Measurements from ENCODE around the gene CUL4A. TPM values are rescaled to one million over a fixed set of nuclear protein-coding genes. Genes with fewer than 3 reads are reported as not detected.
A peak's percentile ranks its signal among the peaks of the same experiment; 100 is the strongest.

Gene CUL4A
- total and polyA plus RNA-seq, 9 of the 15 experiments (the other 6 are each of a cell fraction or from before 2014, with no cell fraction given) = 21.1 to 92.0 (median 63.2) TPM

DNA sequence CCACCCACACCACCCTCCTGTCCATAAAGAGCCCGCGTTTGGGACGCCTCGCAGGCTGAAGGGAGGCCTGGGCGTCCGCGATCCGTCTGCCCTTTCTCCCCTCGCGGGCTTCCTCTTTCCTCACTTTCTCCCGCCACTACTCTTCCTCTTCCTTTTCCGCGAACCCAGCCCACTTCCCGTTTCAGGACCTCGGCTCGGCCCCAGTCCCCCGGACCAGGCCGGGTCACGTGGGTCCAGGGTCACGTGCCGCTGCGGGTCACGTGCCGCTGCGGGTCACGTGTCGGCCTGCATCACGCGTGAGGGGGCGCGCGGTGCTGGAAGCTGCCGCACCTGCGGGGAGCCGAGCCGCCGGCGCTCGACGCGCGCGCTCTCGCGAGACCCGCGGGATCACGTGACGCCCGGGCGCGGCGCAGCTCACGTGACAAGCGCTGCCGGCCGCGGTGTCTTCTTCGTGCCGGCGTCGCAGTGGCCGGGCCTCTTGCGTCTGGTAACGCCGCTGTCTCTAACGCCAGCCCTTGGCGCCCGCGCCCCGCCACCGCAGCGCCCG, 87.5 kb downstream of the CUL4A start, which contains the start of gene LAMP1 (continued):
- TF ChIP-seq CTBP1 (IDR thresholded peaks at IDR 0.05; ENCODE audit: borderline replicate concordance) (peak; percentile 94; the same call in 1 of the 2 replicates), HNRNPLL (IDR thresholded peaks at IDR 0.05; ENCODE audit: low read depth, low read length, poor library complexity, severe bottlenecking) (peak; percentile 37), MTA1 (IDR thresholded peaks at IDR 0.05; ENCODE audit: borderline replicate concordance) (peak; percentile 77), NFXL1 (CRISPR knock-in tag; IDR thresholded peaks at IDR 0.05) (no peak), NCOA2 (IDR thresholded peaks at IDR 0.05; ENCODE audit: partially characterized antibody in 2 of 2) (no peak), PPARD (CRISPR knock-in tag; IDR thresholded peaks at IDR 0.05) (no peak), ZNF212 (CRISPR knock-in tag; IDR thresholded peaks at IDR 0.05) (no peak), RBM22 (IDR thresholded peaks at IDR 0.05; ENCODE audit: low read depth, low read length, poor library complexity, severe bottlenecking) (no peak), ZNF75A (CRISPR knock-in tag; IDR thresholded peaks at IDR 0.05) (no peak), ZNF224 (CRISPR knock-in tag; IDR thresholded peaks at IDR 0.05) (peak; percentile 87; the same call in 1 of the 2 replicates), ZBED1 (IDR thresholded peaks at IDR 0.05) (no peak), TCF7L2 (IDR thresholded peaks at IDR 0.05; ENCODE audit: low read depth, low read length) (no peak), TAF1 (IDR thresholded peaks at IDR 0.05; ENCODE audit: control insufficient read depth, extremely low read depth, insufficient read depth, low read length, severe bottlenecking) (peak; percentile 25), STAT5B (CRISPR knock-in tag; IDR thresholded peaks at IDR 0.05) (no peak), CREM (IDR thresholded peaks at IDR 0.05; ENCODE audit: low read depth) (peak; percentile 92), DIDO1 (tag; IDR thresholded peaks at IDR 0.05; ENCODE audit: low read depth) (peak; percentile 89), CREBBP (IDR thresholded peaks at IDR 0.05; ENCODE audit: low read depth, low read length) (no peak), SAFB2 (IDR thresholded peaks at IDR 0.05; ENCODE audit: borderline replicate concordance, low read depth, low read length, severe bottlenecking) (no peak), FIP1L1 (IDR thresholded peaks at IDR 0.05; ENCODE audit: low read depth, low read length, poor library complexity, severe bottlenecking) (no peak), SNRNP70 (optimal IDR thresholded peaks at IDR 0.05; ENCODE audit: low read depth, low read length) (no peak), GABPA (tag; conservative IDR thresholded peaks at IDR 0.05; ENCODE audit: low read depth) (peak; percentile 53), ZEB2 (IDR thresholded peaks at IDR 0.05) (peak; percentile 81)
- TF ChIP-seq, protein P1, sequence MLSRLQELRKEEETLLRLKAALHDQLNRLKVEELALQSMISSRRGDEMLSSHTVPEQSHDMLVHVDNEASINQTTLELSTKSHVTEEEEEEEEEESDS (CRISPR knock-in tag; IDR thresholded peaks at IDR 0.05) = no peak
- TF ChIP-seq, protein P2, sequence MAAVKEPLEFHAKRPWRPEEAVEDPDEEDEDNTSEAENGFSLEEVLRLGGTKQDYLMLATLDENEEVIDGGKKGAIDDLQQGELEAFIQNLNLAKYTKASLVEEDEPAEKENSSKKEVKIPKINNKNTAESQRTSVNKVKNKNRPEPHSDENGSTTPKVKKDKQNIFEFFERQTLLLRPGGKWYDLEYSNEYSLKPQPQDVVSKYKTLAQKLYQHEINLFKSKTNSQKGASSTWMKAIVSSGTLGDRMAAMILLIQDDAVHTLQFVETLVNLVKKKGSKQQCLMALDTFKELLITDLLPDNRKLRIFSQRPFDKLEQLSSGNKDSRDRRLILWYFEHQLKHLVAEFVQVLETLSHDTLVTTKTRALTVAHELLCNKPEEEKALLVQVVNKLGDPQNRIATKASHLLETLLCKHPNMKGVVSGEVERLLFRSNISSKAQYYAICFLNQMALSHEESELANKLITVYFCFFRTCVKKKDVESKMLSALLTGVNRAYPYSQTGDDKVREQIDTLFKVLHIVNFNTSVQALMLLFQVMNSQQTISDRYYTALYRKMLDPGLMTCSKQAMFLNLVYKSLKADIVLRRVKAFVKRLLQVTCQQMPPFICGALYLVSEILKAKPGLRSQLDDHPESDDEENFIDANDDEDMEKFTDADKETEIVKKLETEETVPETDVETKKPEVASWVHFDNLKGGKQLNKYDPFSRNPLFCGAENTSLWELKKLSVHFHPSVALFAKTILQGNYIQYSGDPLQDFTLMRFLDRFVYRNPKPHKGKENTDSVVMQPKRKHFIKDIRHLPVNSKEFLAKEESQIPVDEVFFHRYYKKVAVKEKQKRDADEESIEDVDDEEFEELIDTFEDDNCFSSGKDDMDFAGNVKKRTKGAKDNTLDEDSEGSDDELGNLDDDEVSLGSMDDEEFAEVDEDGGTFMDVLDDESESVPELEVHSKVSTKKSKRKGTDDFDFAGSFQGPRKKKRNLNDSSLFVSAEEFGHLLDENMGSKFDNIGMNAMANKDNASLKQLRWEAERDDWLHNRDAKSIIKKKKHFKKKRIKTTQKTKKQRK (IDR thresholded peaks at IDR 0.05; ENCODE audit: borderline replicate concordance, low read depth, low read length) = no peak
- TF ChIP-seq, protein P3, sequence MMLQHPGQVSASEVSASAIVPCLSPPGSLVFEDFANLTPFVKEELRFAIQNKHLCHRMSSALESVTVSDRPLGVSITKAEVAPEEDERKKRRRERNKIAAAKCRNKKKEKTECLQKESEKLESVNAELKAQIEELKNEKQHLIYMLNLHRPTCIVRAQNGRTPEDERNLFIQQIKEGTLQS (IDR thresholded peaks at IDR 0.05) = peak; percentile 60
- TF ChIP-seq, protein P3 (CRISPR knock-in tag; conservative IDR thresholded peaks at IDR 0.05) = peak; percentile 76; the same call in 1 of the 2 replicates

Measured in K562 (cell line).